ENCODE data around the gene BHMT.
"Not testable (repeated sequence)": the region's sequence is repeated elsewhere in the genome, so short reads cannot be mapped to it uniquely, and the experiment has no call there.

Gene BHMT

DNA sequence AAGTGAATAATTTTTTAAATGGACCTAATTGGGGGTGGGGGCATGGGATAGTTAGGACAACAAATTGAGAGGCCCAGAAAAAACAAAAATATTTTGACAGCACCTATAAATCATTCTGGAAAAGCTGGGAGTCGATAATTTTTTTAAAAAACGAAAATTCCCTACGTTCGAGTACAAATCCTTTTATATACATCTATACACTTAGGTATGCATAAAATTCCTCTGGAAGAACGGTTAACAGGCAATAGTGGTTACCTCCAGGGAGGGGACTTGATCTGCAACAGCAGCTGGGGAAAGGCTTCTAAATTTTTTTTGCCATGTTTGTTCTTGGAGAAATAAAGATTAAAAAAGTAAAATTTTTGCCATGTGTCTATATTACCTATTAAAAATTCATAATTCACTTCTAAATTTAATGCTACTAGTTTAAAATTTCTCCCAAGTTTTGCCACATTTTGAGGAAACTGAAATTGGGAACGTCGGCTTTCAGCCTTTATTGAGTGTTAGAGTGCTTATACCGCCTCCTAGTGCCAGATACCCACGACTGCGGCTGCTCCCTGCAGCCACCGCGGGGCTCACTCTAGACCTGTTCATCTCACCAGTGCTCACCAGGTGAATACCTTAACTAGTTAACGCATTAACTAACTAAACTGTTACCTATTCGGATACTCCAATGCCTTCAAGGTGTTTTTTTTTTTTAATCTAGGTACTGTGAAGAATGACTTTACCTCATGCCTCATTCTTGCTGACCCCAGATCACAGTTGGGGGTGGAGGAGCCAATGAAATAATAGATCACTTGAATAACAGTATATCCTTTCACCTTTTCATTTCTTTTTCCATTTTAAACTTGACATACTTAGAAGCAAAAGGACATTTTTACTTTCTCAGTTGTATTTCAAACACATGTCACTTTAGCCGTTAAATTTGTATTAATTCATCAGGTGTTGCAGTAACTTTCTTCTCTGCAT is 1.8 kb upstream of the BHMT start:
- DNase-seq (ENCODE audit: extremely low read depth in 1 of 2, low read depth in 1 of 2) = peak in 1 of 2 donors; percentile 3

- no peak for DNase-seq (ENCODE audit: extremely low read depth in 1 of 2, low read depth in 1 of 2)
These were observed 522 bp downstream of the BHMT start for GRCh38 chr5:79111960-79112702.

- DNase-seq (ENCODE audit: extremely low read depth in 1 of 2, low read depth in 1 of 2) = no peak
These were observed 1.1 kb downstream of the BHMT start for GRCh38 chr5:79112703-79113058.

- no peak for DNase-seq (ENCODE audit: extremely low read depth in 1 of 2, low read depth in 1 of 2)
These were observed 7.9 kb downstream of the BHMT start for GRCh38 chr5:79119486-79119885.

GRCh38 chr5:79120221-79120620 is 8.6 kb downstream of the BHMT start:
- DNase-seq (ENCODE audit: extremely low read depth in 1 of 2, low read depth in 1 of 2) = peak in 1 of 2 donors; percentile 12

GRCh38 chr5:79122973-79123372 is 11.4 kb downstream of the BHMT start:
- DNase-seq (ENCODE audit: extremely low read depth in 1 of 2, low read depth in 1 of 2) = no peak

- DNase-seq (ENCODE audit: extremely low read depth in 1 of 2, low read depth in 1 of 2) = no peak
These were observed 13.0 kb downstream of the BHMT start for GRCh38 chr5:79124607-79125006.

DNA sequence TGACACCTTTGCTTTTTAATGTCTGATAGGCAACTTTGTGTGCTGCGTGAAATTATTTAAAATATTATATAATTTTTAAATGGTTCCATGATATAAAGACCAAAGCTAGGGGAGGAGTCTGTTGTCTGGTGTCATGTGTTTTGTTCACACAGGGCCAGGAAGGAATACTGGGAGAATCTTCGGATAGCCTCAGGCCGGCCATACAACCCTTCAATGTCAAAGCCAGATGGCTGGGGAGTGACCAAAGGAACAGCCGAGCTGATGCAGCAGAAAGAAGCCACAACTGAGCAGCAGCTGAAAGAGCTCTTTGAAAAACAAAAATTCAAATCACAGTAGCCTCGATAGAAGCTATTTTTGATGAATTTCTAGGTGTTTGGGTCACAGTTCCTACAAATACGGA is 19.2 kb downstream of the BHMT start:
- no peak for DNase-seq (ENCODE audit: extremely low read depth in 1 of 2, low read depth in 1 of 2)

DNA sequence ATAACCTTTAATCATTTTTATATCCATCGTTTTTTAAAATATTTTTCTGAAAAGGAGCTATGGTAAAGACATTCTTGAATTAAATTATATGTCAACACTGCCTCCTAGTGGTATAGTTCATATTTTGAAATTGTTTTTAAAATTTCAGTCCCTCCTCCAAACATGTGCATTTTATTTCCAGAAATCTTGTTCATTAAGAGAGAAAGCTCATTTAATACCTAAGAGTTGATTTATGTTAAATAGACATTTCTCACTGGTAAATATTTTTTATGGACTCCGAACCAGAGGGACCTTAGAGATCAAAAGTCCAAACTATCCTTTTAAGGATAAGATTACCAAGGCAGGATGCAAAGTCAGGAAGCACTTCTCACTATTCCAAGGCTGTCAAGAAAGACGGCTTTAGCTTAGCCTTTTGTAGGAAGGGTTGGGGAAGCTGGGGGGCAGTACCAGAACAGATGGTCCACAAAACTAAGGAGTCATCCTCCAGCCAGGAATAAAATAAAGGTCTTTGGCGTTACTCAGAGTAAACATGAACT is 21.6 kb downstream of the BHMT start:
- no peak for DNase-seq (ENCODE audit: extremely low read depth in 1 of 2, low read depth in 1 of 2)

DNA sequence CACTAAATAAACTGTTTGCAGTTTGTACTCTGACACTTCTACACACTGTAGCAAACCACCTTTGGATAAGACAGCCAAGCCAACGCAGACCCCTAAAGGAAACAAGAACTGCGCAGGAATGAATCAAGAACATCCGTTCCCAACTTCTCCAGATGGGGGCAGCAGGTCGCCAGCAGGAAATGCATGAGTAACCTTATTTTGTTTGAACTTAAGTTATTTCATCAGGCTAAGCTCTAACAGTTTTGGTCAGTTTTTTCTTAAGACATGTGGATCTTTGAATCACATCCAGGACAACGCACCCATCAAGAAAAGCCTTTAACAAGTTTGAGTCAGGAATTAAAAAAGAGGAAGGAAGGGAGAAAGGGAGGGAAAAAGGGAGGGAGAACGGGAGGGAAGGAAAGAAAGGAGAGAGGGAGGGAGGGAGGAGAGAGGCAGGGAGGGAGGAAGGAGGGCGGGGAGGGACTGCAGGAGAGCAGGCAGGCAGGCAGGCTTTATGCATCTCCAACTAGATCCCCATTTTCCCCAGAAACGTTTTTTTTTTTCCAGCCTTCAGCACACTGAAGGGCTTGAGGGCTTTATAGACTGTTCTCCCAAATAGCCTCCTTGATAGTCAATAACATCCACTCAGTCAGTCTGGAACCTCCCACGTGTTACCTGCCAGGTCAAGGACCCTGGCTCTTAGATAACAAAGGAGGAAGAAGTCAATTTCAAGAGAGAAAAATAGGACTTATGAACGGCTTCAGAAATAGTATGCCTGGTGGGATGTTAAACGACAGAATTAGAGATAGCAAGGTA is 22.2 kb downstream of the BHMT start:
- DNase-seq (ENCODE audit: extremely low read depth in 1 of 2, low read depth in 1 of 2) = peak; percentile 17 to 57

GRCh38 chr5:79135790-79136553 is 24.4 kb downstream of the BHMT start:
- no peak for DNase-seq (ENCODE audit: extremely low read depth in 1 of 2, low read depth in 1 of 2)

GRCh38 chr5:79136618-79137017 is 25.0 kb downstream of the BHMT start:
- DNase-seq (ENCODE audit: extremely low read depth in 1 of 2, low read depth in 1 of 2) = no peak

DNA sequence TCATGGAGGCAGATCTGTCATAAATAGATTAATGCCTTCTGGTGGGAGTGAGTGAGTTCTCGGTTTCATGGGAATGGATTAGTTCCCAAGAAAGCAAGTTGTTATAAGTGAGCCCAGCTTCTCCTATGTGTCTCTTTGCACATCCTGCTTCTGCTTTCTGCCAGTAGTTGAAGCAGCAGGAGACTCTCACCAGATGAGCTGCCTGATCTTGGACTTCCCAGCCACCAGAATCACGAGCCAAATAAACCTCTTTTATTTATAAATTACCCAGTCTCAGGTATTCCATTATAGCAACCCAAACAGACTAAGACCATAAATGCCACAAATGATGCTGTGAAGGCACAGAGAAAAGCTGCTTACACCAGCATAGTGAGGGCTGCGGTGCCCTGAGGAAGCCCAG is 28.9 kb downstream of the BHMT start:
- DNase-seq (ENCODE audit: extremely low read depth in 1 of 2, low read depth in 1 of 2) = no peak

DNA sequence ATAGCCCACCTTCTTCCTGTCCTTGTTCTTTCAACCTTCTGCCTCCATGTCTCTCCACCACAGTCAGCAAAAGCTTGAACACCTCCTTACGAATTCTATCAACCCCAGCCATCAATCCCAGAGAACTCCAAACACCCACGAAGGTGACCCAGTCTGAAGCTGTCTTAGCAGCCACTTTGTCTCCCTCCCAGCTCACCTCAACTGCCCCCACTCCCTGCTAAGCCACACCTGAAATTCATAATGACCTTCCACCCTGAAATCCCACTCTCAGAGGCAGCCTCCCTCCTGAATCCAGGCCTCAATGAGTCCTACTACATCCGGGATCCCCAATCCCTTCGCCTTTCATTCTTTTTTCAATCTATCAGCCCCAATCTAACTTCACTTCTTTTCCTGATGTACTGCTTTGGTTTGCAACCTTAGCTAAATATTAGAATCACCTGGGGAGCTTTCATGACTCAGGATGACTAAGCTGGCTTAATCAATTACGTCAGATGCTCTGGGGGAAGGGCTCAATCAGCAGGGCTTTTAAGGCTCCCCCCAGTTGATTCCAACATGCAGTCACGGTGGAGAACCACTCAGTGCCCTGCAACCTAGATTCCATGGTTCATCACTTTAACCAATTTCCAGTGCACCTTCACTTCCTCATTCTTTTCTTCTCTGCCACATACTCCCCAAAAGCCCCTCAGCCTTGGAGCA is 32.2 kb downstream of the BHMT start:
- no peak for DNase-seq (ENCODE audit: extremely low read depth in 1 of 2, low read depth in 1 of 2)

DNA sequence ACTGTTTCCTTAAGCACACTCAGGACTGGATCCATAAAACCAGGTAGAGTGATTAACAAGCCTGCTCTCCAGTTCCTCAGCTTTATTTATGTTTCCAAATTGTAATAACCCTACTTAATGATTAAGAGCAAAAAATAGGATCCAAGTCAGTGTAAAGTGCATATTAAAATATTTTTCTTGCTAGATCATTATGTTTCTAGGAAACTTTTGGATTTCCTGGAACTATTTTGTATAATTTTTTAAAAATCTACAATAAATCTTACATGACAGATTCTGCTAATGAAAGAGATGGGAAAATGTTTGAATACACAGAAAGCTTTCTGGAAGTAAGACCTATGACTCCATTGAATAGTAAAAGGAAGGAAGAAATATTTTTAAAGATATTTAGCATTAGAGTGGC is 35.5 kb downstream of the BHMT start:
- no peak for DNase-seq (ENCODE audit: extremely low read depth in 1 of 2, low read depth in 1 of 2)

DNA sequence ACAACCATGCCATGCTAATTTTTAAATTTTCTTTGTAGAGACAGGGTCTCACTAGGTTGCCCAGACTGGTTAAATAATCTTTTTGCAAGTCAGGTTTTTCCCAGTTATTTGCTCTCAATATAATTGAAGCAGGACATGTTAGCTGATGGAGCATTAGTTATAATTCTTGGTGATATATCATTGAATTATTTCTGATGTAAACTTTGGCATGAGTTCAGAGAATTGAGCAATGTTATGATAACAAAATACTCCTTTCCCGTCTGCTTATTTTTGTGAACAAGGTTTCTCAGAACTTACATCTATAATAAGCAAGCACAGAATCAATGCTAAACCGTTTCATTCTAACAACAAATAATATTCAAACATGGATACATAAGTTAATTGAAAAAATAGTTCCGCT is 37.8 kb downstream of the BHMT start:
- no peak for DNase-seq (ENCODE audit: extremely low read depth in 1 of 2, low read depth in 1 of 2)

GRCh38 chr5:79151942-79152671 is 40.5 kb downstream of the BHMT start:
- no peak for DNase-seq (ENCODE audit: extremely low read depth in 1 of 2, low read depth in 1 of 2)

DNA sequence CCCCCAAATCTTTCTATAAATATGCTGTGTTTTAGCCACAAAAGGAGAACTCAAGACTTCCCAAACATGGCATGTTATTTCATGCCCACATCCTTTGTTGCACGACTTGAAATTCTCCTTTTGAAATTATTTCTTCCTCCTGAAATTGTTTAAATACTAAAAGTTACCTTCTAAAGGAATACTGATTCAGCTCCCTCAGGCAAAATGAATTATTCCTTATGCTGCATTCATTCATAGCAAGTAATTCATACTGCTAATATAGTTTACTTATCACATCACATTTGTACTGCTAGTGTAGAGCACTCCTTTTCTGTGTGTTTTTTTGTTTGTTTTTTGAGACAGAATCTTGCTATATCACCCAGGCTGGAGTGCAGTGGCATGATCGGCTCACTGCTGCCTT is 45.7 kb downstream of the BHMT start:
- DNase-seq (ENCODE audit: extremely low read depth in 1 of 2, low read depth in 1 of 2) = no peak

DNA sequence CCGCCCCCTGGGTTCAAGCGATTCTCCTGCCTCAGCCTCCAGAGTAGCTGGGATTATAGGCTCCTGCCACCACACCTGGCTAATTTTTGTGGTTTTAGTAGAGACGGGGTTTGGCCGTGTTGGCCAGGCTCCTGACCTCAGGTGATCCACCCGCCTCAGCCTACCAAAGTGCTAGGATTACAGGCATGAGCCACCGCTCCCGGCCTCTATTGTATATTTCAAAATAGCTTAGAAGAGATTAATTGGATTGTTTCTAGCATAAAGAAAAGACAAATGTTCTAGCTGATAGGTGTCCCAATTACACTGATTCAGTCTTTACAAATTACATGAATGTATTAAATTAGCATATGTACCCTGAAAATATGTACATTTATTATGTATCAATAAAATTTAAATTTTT is 50.0 kb downstream of the BHMT start:
- not testable (repeated sequence) for DNase-seq (ENCODE audit: extremely low read depth in 1 of 2, low read depth in 1 of 2)
